OCI-LY7 (cell line): ENCODE results near the gene FTH1.

Experiments used
- CTCF ChIP-seq: fragments of 200-600 bp; sonication (generic); conservative IDR thresholded peaks from 2 replicates; pipeline ENCODE4 v1.5.1; 2014; ENCODE audit warnings: mild to moderate bottlenecking, antibody characterized with exemption, low read length, moderate library complexity, mixed read lengths
- EZH2phosphoT487 ChIP-seq: fragments of 200-600 bp; sonication (generic); IDR thresholded peaks from 2 replicates; pipeline ENCODE4 v1.6.1; 2018; ENCODE audit warnings: low read depth, borderline replicate concordance, mild to moderate bottlenecking, mixed run types, antibody characterized with exemption, low read length, moderate library complexity, mixed read lengths

GRCh38 chr11:61916737-61917333 lies 50.6 kb downstream of the FTH1 start:
- TF ChIP-seq CTCF: no peak
- no peak for TF ChIP-seq EZH2phosphoT487
